Hematopoietic multipotent progenitor cell treated with erythropoietin and hydrocortisone succinate and interleukin-3 and kit ligand, for 4 days (in vitro differentiated cells): Measurements from ENCODE around the gene TPD52L1.
"Not testable (repeated sequence)": the region's sequence is repeated elsewhere in the genome, so short reads cannot be mapped to it uniquely, and the experiment has no call there.

Experiments
- DNase-seq: peaks from one replicate; pipeline ENCODE4 v3.0.0-alpha.2; 2015

The TPD52L1 gene

DNA sequence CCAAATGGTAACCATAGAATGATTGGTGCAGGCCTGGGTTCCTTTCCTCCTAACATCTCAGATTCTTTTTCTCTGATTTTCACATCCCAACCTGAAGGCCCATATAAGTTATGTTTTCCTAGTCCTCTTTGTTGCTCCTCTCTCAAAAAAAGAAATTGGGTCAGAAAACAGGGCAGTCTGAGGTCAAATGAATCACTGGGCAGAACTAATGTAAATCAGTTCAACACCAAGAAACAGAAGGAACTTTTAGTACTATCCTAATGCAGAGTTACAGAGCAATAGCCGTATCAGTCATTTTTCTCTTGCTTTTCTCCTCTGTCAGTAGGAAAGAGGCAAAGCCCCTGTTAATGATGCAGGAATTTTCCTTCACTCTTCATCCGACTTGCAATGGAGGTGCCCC, 11.0 kb upstream of the TPD52L1 start:
- DNase-seq, result no peak

DNA sequence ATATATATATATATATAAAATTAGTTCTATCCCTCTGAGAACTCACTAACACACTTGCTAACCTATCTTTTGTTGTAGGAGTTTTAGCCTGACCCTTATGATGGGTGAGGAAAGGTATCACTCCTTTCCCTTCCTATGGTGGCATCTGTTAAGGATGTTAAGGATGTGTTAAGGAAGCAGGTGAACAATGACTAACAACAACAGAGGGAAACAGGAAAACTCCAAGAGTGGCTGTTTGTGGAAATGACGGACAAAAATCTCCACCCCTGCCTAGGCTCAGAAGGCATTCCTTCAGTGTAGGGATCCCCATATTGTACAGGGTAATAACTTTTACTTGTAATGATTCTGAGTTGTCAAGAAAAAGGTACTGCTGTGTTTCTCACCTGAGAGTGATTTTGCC, 8.8 kb upstream of the TPD52L1 start:
- no peak for DNase-seq

DNA sequence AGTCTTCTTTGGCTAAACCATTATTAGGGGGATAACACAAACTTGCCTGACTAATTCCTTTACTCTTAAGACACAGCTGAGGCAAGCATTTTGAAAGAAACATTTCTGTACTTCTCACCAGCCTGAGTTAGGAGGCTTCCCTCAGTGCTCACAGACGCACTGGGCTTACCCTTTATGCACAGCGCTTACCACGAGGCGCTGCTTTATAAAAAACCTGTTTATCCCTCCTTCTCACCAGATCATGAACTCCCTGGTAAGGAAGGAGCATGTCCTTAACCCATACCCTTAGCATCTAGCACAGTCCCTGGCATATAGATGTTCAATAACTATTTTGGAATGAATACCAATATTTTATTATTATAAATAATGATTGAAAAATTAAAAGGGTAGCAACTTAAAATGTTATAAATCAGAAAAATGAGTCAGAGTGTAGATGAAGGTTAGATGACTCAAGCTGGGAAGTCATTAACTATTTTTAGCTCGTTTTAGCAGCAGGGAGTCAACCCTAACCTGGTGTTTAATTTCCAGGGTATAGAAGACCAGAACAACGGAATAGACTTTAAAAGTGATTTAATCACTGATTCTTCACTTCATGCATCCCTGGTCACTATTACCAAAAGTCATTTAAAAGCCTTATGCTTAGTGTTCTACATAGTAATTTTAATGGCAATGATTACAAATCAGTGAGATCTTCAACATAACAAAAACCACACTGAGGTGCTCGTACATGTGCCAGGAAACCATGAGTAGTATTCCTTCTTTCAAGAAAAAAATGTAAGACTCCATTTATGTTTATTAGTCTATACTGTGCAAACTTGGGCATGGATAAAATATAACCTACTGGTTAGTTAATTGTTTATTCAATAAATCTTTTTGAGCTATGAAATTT, 4.1 kb upstream of the TPD52L1 start:
- DNase-seq, result no peak

DNA sequence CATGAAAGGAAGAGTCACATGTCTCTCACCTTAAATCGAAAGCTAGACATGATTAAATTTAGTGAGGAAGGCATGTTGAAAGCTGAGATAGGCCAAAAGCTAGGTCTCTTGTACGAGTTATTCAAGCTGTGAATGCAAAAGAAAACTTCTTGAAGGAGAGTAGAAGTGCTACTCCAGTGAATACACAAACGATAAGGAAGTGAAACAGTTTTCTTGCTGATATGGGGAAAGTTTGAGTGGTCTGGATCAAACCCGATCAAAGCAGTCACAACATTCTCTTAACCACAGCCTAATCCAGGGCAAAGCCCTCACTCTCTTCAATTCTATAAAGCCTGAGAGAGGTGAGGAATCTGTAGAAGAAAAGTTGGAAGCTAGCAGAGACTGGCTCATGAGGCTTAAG, 1.9 kb upstream of the TPD52L1 start:
- DNase-seq, result no peak

DNA sequence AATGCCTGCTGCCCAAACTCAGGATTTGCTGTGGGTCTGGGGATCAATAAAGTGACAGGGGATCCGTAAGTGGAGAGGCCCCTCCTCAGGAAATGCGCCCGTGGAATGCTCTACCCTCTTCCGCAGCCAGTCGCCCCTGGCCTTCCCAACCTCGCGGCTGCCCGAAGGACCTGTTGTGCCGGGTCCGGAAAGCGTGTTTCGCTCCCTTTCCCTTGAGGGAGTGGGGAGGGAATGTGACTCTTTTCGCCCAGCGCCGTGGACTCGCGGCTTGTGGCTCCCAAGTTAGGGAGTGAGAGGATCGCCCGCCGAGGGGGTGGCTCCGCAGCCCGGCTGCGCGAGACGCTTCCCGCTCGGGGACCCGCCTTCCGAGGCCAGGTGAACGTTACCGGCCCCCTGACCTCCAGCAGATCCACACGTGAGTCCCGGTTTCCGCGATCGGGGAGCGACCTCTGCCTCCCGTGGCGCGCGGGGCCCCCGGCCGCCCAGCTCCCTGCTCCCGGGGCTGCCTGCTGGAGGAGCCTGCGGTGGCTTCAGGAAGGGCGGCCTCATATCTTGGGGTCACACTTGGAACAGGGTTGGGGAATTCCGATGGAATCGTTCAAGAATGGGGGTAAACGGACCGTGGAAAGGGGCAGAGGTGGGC, 666 bp downstream of the TPD52L1 start:
- DNase-seq, result peak; percentile 13

DNA sequence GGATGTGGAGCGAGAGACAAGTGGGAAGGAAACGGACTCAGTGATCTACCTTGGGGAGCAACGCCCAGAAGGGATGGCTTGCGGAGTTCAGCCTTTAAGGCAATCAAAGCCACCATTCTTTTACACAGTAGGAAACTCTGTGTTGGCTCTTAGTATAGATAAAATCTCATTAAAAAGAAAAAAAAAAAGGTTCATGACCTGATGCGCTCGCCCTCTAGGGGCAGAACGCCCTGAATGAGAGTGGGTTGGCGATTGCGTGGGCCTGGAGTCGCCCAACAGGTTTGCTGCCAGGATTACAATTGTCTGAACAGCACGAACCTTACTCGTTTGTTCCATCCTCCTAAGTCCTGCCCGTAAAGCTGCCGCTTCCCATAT, 1.2 kb downstream of the TPD52L1 start:
- DNase-seq, result peak; percentile 79

DNA sequence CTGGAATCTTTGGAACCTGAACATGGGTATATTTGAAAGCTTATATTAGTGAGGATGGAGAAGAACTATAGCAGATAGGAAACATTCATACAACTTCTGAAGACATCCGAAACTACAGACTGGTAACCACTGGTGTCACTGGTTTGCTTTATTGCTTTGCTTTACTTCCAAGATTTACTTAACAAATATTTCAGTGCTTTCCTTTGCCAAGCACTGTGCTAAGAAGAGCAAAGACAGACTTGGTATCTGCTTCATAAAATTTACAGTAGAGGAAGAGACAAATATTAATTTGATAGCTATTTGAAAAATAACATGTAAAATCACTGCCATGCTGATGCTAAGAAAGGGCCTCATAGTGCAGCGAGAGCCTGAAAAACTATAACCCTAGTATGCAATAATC, 1.8 kb downstream of the TPD52L1 start:
- no peak for DNase-seq

DNA sequence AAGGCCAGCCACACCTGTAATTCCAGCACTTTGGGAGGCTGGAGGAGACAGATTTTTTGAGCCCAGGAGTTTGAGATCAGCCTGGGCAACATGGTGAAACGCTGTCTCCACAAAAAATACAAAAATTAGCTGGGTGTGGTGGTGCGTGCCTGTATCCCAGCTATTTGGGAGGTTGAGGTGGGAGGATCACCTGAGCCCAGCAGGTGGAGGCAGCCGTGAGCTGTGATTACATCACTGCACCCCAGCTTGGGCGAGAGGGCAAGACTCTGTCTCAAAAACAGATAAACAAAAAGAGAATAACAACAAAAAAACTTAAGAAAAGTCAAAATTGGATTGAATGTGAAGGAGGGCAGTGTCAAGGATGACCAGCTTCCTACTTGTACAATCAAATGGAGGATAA, 2.9 kb downstream of the TPD52L1 start:
- no peak for DNase-seq

DNA sequence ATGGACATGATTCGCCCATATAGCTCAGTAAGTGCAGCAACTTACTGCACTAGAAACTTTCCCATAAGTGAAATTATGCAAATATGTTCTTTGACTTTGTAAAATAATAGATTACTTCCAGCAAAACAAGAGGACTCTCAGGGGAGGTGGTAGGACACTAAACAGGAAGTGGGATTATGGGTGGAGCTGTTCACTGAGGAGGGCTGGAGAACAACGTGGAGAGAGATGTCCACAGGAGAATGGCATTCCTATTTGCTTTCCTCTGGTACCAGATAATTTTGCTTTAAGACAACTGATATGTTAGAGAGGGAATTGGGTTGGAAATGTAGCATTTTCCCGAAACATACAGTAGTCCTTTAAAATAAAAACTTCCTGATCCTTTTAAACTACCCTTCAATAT, 3.7 kb downstream of the TPD52L1 start:
- no peak for DNase-seq

DNA sequence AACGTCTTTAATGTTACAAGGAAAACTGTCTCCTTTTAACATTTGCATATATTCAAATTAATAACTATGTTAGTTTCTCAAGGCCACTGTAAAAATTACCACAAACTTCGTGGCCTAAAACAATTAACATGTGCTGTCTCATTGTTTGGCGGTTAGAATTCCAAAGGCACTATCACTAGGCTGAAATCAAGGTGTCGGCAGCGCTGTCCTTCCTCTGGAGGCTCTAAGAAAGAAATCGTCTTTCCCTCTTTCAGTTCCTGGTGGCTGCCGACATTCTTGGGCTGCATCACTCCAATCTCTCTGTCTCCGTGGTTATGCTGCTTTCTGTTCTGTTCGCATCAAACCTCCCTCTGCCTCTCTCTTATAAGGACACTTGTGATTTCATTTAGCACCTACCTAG, 4.2 kb downstream of the TPD52L1 start:
- no peak for DNase-seq

DNA sequence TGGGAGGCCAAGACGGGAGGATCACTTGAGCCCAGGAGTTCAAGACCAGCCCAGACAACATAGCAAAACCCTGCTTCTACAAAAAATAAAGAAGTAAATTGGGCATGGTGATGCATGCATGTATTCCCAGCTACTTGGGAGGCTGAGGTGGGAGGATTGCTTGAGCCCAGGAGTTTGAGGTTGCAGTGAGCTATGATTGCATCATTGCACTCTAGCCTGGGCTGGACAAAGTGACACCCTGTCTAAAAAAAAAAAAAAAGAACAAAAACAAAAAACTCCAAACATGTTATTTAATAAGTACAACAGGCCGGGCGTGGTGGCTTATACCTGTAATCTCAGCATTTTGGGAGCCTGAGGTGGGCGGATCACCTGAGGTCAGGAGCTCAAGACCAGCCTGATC, 9.8 kb downstream of the TPD52L1 start:
- DNase-seq, result not testable (repeated sequence)

DNA sequence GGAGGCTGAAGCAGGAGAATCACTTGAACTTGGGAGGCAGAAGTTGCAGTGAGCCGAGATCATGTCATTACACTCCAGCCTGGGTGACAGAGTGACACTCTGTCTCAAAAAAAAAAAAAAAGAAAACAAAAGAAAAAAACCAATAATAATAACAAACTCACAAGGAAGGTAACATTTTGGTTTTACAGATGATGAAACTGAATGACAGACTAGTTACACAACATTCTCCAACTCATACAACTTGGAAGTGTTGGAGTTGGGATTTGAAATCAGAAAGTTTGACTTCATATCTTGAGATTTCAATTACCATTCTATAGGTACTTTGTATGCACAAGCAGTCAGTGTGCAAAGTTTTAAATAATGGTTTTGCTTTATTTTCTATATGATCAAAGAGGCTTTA, 10.2 kb downstream of the TPD52L1 start:
- DNase-seq, result no peak

DNA sequence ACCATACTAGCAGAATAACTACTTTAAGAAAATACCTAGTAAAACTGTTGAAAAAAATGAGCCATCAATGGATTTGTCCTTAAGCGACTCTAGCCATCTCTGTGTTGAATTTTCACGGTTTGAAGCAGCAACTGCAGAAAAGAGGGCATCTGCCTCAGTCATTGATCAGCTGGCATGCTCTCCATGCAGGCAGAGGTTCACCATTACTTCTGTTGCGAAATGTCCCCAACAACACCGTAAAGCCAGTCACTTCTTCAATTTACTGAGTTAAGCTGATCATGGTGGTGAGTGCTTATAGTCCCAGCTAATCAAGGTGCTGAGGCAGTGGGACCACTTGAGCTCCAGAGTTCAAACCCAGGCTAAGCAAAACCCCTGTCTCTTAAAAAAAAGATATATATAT, 11.1 kb downstream of the TPD52L1 start:
- DNase-seq, result peak; percentile 13

DNA sequence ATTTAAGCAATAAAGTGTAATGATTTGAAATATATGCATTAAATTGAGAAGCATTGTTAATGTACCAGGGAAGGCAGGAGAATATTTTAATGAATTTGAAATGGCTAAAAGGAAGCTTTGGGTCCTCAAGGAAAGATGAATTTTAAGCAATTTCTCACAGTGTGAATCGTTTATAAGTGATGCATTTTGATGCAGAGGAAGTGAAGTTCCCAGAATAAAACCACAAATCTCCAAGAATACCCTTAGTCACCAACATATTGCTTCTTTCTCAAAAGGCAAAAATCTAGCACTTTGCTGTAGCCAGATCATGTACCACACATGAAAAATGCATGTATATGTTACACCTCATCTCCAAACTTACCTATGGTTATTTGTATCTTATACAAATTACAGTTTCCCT, 11.7 kb downstream of the TPD52L1 start:
- peak; percentile 4 for DNase-seq

DNA sequence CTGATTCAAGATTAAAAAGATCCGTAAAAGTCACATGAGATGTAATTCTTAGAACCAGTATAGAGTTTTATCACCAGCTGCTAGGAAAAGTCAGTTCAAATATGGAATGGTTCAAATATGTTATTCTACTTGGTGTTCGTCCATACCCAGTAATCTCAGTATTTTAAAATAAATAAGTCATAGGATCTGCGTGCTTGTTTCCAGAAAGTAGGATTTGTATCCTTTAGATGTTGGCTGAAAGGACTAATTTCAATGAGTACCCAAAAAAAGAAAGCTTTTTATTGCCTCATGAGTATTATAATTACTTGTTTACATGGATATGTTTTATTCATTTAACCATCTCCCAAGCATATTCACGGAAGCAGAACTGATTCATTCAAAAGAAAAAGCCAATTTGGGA, 12.2 kb downstream of the TPD52L1 start:
- DNase-seq, result no peak

DNA sequence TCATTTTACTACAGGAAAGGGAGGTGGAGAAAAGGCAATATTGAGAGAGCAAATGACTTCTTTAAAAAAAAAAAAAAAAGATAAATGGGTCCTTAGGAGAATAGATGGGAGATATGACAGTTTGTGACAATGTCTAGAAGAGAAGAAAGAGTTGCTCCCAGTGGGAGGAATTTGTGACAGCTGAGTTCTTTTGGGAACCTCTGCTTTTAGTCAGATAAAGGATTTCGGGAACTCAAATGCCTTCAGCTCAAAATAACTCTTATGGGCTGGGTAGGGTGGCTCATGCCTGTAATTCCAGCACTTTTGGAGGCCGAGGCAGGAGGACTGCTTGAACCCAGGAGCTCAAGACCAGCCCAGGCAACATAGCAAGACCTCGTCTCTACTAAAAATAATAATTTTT, 13.1 kb downstream of the TPD52L1 start:
- DNase-seq, result no peak

DNA sequence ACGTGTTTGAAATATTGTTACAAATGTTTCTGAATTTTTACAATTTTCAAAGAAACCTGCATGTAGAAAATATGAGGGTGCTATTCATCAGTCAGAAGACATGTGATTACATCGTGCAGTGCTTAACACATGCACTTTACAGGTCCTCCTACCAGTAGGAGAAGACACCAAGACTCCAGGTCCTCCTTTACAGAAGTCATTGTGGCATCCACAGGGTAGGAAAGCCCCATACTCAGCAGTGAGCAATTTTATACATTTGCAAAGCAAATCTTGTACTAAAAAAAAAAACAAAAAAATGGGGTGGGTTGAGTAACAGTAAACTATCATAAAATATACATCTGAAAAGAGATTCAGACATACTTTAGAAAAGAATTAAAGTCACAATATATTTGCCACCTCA, 14.0 kb downstream of the TPD52L1 start:
- DNase-seq, result no peak

DNA sequence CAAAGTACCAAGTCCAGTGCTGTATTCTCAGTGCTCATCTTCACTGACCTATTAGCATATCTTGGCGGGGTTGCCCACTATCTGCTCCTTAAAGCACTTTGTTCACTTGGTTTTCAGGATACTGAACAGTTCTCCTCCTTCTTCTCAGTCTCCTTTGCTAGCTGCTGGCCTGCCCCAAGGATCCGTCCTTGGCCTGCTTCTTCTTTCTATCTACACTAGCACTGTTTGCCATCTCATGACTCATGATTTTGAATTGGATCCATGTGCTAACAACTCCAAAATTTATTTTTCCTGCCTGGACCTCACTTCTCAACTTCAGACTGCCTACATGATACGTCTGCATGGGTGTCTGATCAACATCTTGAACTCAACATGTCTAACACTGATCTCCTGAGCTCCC, 15.5 kb downstream of the TPD52L1 start:
- no peak for DNase-seq

DNA sequence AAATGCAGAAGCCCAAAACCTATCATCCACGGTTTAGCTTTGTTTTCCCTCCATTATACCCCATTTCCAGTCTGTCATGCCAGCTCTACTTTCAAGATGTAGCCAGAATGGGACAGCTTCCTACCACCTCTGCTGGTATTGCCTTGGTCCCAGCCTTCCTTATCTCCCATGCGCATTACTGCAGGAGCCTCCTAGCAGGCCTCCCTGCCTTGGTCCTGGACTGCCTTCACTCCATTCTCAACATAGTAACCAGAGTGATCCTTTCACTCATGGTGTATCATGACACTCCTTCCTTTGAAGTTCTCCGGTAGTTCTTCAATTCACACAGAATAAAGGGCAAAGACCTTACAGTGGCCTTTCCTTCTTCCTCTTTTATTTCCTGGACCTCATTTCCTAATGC, 15.9 kb downstream of the TPD52L1 start:
- DNase-seq, result no peak

DNA sequence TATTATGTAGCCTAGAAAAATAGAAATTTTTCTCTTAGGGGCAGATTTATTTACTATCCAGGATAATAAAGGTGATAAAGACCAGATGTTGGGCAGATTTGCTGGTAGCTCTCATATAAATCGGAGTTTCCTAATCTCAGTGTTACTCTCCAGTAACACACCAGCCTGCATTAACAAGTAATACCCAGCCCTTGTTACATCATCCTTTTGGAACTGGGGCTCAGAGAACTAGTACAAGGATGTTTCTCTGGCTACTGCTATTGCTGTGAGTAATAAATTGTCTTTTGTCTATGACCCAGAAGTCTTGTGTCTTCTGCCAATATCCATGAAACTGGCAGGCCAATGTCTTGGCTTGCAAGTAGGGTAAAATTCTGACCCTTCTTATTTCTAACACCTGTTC, 16.8 kb downstream of the TPD52L1 start:
- DNase-seq, result no peak

DNA sequence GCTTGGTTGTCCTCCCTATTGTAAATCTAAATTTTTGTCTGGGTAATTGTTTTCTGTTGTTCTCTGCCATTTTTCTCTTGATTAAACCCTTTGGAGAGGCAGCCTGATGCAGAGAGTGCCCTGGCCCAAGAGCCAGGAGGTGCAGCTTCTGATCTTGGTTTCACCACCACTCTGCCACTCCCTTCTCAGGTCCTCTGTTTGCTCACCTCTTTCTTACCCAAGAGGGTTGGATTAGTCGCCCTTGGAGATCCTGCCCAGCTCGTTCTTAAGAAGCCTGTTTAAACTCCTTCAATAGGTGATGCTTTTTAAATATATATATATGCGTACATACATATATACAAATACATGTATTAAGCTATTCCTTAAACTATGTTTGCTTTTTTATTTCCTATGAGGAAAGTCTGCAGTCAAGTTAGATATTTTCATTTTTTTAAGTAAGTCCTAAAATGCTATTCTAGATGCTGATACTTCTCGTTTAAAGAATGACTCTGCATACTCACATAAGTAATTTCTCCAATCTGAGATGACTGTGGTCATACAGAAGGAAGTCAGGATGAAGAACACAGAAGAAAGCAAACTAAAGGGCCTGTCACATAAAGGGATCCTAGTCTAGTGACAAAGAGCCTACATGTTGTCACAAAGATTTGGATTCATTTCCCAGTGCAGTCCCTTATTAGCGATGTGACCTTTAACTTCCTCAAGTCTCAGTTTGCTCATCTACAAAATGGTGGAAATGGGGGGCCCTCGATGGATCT, 19.9 kb downstream of the TPD52L1 start:
- DNase-seq, result peak; percentile 35

DNA sequence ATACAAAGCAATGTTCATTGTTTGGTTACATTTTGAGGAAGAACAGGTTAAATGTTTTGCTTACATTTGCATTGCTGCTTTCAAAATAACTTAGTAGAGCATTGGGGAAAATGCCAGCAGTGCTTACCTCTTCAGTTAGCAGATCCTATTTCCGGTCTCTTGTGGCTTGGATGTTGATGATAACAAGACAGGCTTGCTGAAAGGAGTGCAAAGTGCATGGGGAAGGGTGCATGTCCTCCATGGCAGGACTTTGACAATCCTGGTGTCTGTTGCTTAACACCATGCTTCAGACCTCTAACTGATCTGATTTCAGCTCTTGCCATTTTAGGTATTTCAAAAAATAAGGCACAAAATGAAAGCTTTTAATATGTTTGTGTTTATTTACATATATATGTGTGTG, 21.1 kb downstream of the TPD52L1 start:
- no peak for DNase-seq

DNA sequence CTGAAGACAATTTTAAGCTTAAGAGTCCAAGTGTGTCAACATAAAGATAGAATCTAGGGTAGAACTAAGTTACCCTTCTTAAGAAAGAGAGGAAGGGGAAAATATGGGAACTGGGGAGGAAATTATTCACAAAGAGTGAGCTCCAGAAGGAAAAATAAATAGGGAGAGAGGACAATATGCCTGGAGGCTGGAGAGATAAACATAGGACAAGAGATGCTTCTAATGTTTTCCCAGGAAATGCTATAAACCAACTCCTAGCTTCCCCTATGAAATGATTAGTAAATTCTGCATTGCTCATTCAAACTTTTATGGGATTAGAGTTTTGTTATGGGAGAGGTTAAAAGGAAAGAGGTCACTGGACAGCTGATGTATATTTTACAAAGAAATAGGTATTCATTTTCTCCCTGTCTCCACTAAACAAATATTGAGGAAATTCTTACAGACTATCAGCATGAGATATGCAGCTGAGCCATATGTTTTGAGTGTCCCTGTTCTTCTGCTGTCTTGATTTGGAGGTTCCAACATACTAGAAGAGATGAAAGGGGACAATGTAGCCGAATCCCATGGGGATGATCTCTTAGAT, 22.0 kb downstream of the TPD52L1 start:
- DNase-seq, result no peak
